GM12892 (cell line): ENCODE measurements around the gene GPR135. TPM values are rescaled to one million over a fixed set of nuclear protein-coding genes. Genes with fewer than 3 reads are reported as not detected.

Experiments used
- DNase-seq: peaks from one replicate; pipeline ENCODE4 v3.0.0; 2011; ENCODE audit not compliant: insufficient read length
- FAIRE-seq: peaks from 2 replicates; lab custom pipeline; 2011; peaks lifted over from hg19 to GRCh38; lab: Jason Lieb, UNC
- POLR2A ChIP-seq: IDR thresholded peaks from 2 replicates; pipeline ENCODE4 v1.6.1; 2011; ENCODE audit warnings: low read depth, low read length, control low read depth
- POLR2AphosphoS5 ChIP-seq: IDR thresholded peaks from 2 replicates; pipeline ENCODE4 v1.6.1; 2011; ENCODE audit warnings: low read depth, low read length, control low read depth
- TAF1 ChIP-seq: IDR thresholded peaks from 2 replicates; pipeline ENCODE4 v1.6.1; 2011; ENCODE audit warnings: low read depth, mild to moderate bottlenecking, control low read depth, low read length, borderline replicate concordance
- polyA plus RNA-seq: library from polyadenylated mRNA; unstranded; fragments of >200 nt; gene quantifications from one replicate; pipeline ENCODE4 v1.2.1, GENCODE V29; 2012; ENCODE audit warnings: missing spikeins, inconsistent platforms; ENCODE audit not compliant: missing spikeins

The GPR135 gene, protein sequence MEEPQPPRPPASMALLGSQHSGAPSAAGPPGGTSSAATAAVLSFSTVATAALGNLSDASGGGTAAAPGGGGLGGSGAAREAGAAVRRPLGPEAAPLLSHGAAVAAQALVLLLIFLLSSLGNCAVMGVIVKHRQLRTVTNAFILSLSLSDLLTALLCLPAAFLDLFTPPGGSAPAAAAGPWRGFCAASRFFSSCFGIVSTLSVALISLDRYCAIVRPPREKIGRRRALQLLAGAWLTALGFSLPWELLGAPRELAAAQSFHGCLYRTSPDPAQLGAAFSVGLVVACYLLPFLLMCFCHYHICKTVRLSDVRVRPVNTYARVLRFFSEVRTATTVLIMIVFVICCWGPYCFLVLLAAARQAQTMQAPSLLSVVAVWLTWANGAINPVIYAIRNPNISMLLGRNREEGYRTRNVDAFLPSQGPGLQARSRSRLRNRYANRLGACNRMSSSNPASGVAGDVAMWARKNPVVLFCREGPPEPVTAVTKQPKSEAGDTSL
- 0.30 TPM for polyA plus RNA-seq

- no peak for FAIRE-seq
- DNase-seq: no peak
Observed at GRCh38 chr14:59465316-59466135, at the start of gene GPR135. Gene GPR135 (minus strand): TSS chr14:59465380. CDS start chr14:59465226, 154 bp downstream.

GRCh38 chr14:59511916-59512575, 46.9 kb upstream of the GPR135 start:
- DNase-seq: no peak
- TF ChIP-seq POLR2AphosphoS5 (no peak), TAF1 (no peak), POLR2A (no peak)
- no peak for FAIRE-seq

More at GRCh38 chr14:59465316-59466135, at the start of gene GPR135:
- TF ChIP-seq POLR2A (no peak), POLR2AphosphoS5 (no peak), TAF1 (no peak)

- no peak for TF ChIP-seq POLR2A
- TF ChIP-seq TAF1: no peak
- no peak for TF ChIP-seq POLR2AphosphoS5
- DNase-seq: no peak
- FAIRE-seq: no peak
Observed at GRCh38 chr14:59510966-59511365, 45.8 kb upstream of the GPR135 start.

- FAIRE-seq: no peak
- TF ChIP-seq POLR2AphosphoS5: no peak
- no peak for TF ChIP-seq TAF1
- TF ChIP-seq POLR2A: no peak
- no peak for DNase-seq
Observed at GRCh38 chr14:59510001-59510400, 44.8 kb upstream of the GPR135 start.

- no peak for TF ChIP-seq POLR2A
- no peak for TF ChIP-seq POLR2AphosphoS5
- TF ChIP-seq TAF1: no peak
- no peak for FAIRE-seq
- no peak for DNase-seq
Observed at GRCh38 chr14:59509101-59509500, 43.9 kb upstream of the GPR135 start.

- TF ChIP-seq POLR2A (no peak), POLR2AphosphoS5 (no peak), TAF1 (no peak)
- FAIRE-seq (no peak), DNase-seq (no peak)
Observed at GRCh38 chr14:59507752-59508103, 42.5 kb upstream of the GPR135 start.

GRCh38 chr14:59507063-59507751, 42.0 kb upstream of the GPR135 start:
- FAIRE-seq (peak; percentile 42), DNase-seq (no peak)
- no peak for TF ChIP-seq TAF1
- TF ChIP-seq POLR2AphosphoS5: no peak
- no peak for TF ChIP-seq POLR2A

GRCh38 chr14:59503256-59503655, 38.1 kb upstream of the GPR135 start:
- TF ChIP-seq POLR2AphosphoS5: no peak
- TF ChIP-seq TAF1: no peak
- TF ChIP-seq POLR2A: no peak
- DNase-seq: no peak
- no peak for FAIRE-seq

GRCh38 chr14:59500732-59501131, 35.6 kb upstream of the GPR135 start:
- FAIRE-seq (no peak), DNase-seq (no peak)
- TF ChIP-seq TAF1 (no peak), POLR2AphosphoS5 (no peak), POLR2A (no peak)

- DNase-seq (no peak), FAIRE-seq (no peak)
- TF ChIP-seq POLR2A: no peak
- no peak for TF ChIP-seq TAF1
- no peak for TF ChIP-seq POLR2AphosphoS5
Observed at GRCh38 chr14:59492384-59492783, 27.2 kb upstream of the GPR135 start.

DNA sequence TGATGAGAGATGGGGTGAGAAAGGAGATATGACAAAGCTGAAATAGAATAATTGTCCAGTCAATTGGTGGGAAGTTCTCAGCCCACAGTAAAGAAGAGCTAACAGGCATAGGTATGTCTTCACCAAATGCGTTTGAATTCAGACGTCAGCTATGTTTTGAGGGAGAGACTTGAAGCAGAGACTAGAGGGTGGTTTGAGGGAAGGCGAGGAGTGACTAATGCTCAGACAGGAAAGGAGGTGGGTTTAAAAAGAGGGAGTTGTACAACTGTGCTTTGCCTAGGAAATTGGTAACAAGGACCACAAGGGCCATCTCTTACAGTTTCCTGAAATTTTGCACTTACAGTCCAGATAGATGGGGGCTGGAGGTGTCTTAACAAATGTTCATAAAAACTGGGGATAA, 25.6 kb upstream of the GPR135 start:
- no peak for FAIRE-seq
- DNase-seq: no peak
- TF ChIP-seq POLR2AphosphoS5 (no peak), POLR2A (no peak), TAF1 (no peak)

GRCh38 chr14:59484639-59485175, 19.5 kb upstream of the GPR135 start:
- DNase-seq (no peak), FAIRE-seq (no peak)
- TF ChIP-seq POLR2A: no peak
- TF ChIP-seq TAF1: no peak
- no peak for TF ChIP-seq POLR2AphosphoS5
